SH-SY5Y (cell line): ENCODE results near the gene NKX6-2.

ENCODE experiments used
- GATA2 ChIP-seq: IDR thresholded peaks from 2 replicates; pipeline ENCODE4 v1.6.1; 2011; ENCODE audit warnings: mild to moderate bottlenecking, low read depth, low read length
- GATA3 ChIP-seq: IDR thresholded peaks from 2 replicates; pipeline ENCODE4 v1.6.1; 2011; ENCODE audit warnings: low read depth, mild to moderate bottlenecking, low read length, moderate library complexity

DNA sequence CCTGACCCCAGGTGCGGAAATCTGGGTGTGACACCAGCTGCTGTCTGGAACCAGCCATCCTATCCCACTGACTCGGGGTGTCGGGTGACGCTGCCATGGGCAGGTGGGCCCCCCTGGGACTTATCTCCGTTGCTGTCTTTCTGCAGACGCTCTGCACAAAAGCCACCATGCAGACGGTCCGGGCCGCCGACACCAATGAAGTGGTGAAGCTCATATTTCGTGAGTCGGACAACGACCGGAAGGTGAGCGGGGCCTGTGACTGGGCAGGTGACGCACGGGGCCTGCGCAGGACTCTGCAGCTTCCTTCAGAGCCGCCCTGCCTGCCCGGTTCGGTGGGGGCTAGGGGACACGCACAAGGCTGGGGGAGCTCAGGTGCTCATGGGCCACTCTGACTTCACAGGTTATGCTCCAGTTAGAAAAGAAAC is 36.6 kb downstream of the NKX6-2 start:
- TF ChIP-seq GATA2 (no peak), GATA3 (no peak)
